Measurements from ENCODE around the gene CHMP1A. TPM values are rescaled to one million over a fixed set of nuclear protein-coding genes. Genes with fewer than 3 reads are reported as not detected.
"Not testable (repeated sequence)": the region's sequence is repeated elsewhere in the genome, so short reads cannot be mapped to it uniquely, and the experiment has no call there.

CHMP1A gene
- total RNA-seq, 1 experiment from 2014 or later: 59.7 TPM

DNA sequence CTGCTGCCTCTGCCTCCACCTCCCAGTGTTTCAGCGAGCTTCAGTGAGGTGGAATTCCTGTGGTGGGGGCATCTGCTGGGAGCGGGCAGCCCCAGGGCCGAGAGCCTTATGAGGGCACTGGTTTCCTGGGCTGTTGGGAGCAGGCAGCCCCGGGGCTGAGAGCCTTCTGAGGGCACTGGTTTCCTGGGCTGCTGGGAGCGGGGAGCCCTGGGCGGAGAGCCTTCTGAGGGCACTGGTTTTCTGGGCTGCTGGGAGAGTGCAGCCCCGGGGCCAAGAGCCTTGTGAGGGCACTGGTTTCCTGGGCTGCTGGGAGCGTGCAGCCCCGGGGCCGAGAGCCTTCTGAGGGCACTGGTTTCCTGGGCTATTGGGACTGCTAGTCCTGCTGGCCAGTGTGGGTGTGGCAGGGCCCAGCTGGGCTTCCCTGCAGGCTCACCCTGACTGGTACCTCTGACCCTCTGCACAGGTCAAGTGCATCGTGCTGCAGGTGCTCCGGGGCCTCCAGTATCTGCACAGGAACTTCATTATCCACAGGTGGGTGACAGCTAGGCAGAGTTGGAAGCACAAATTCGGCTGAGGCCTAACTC lies 34.6 kb upstream of the CHMP1A start:
- peaks cover 6% of the 10 kb centered on the region for H3K4me1 Mint-ChIP-seq (ENCODE audit: insufficient read depth, unreplicated experiment)
- no peak overlapping the region for H3K4me3 Mint-ChIP-seq (ENCODE audit: unreplicated experiment)
- intact Hi-C loops (cut with micrococcal nuclease): no loop called here
- peaks cover 60% of the 10 kb centered on the region for H3K36me3 Mint-ChIP-seq (ENCODE audit: insufficient read depth, unreplicated experiment)
- no peaks in the 10 kb centered on the region for H3K9me3 Mint-ChIP-seq (ENCODE audit: unreplicated experiment)
- TF ChIP-seq, protein P1, sequence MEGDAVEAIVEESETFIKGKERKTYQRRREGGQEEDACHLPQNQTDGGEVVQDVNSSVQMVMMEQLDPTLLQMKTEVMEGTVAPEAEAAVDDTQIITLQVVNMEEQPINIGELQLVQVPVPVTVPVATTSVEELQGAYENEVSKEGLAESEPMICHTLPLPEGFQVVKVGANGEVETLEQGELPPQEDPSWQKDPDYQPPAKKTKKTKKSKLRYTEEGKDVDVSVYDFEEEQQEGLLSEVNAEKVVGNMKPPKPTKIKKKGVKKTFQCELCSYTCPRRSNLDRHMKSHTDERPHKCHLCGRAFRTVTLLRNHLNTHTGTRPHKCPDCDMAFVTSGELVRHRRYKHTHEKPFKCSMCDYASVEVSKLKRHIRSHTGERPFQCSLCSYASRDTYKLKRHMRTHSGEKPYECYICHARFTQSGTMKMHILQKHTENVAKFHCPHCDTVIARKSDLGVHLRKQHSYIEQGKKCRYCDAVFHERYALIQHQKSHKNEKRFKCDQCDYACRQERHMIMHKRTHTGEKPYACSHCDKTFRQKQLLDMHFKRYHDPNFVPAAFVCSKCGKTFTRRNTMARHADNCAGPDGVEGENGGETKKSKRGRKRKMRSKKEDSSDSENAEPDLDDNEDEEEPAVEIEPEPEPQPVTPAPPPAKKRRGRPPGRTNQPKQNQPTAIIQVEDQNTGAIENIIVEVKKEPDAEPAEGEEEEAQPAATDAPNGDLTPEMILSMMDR (IDR thresholded peaks at IDR 0.05; ENCODE audit: unreplicated experiment): no peak
- BruUV-seq (replicated peaks): no TSS peak
- DNase-seq (ENCODE audit: unreplicated experiment): no peak
- no peak overlapping the region for H3K27ac Mint-ChIP-seq (ENCODE audit: low read depth, unreplicated experiment)
- CTCF ChIA-PET: interaction anchor here (0.6 to 0.7 kb wide), 2 partner anchors 21 to 42 kb away, joined by 3 read pairs; no protein-coding TSS in a partner anchor
- no peaks in the 10 kb centered on the region for H3K27me3 Mint-ChIP-seq (ENCODE audit: insufficient read depth, unreplicated experiment)
- POLR2A ChIA-PET: interaction anchor here (0.6 kb wide), 1 partner anchor 126 kb away, joined by 3 read pairs; no protein-coding TSS in a partner anchor

DNA sequence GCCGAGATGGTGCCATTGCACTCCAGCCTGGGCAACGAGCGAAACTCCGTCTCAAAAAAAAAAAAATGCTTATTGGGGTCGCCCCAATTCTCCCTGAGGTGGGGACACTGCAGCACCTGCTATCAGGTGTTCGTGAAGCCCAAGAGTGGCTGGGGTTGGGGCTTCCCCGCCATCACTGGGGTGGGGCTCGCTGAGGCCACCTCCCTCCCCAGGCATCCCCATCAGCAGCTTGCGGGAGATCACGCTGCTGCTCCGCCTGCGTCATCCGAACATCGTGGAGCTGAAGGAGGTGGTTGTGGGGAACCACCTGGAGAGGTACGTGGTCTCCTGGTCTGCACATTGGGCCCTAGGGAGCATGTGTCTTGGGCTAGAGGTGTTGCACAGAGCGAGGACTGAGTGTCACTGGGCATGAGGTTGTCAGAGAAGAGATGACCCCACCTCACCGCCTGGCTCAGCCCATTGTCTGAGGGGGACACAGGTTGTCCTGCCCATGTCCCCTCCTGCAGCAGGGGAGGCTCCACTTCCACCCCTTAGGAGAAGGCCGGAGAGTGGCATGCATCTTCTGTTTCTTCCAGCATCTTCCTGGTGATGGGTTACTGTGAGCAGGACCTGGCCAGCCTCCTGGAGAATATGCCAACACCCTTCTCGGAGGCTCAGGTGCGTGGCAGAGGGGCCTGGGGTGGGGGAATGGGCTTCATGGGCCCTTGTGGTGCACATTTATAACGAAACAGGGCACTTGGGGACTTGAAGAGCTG lies 33.9 kb upstream of the CHMP1A start:
- Mint-ChIP-seq H3K36me3 (ENCODE audit: insufficient read depth, unreplicated experiment) (peaks cover 60% of the 10 kb centered on the region), H3K9me3 (ENCODE audit: unreplicated experiment) (no peaks in the 10 kb centered on the region), H3K27me3 (ENCODE audit: insufficient read depth, unreplicated experiment) (no peaks in the 10 kb centered on the region), H3K4me1 (ENCODE audit: insufficient read depth, unreplicated experiment) (peaks cover 6% of the 10 kb centered on the region), H3K27ac (ENCODE audit: low read depth, unreplicated experiment) (no peak overlapping the region), H3K4me3 (ENCODE audit: unreplicated experiment) (no peak overlapping the region)
- no peak for DNase-seq (ENCODE audit: unreplicated experiment)
- intact Hi-C loops (cut with micrococcal nuclease): no loop called here
- no TSS peak for BruUV-seq (replicated peaks)
- TF ChIP-seq, protein P1 (IDR thresholded peaks at IDR 0.05; ENCODE audit: unreplicated experiment): no peak
- POLR2A ChIA-PET: interaction anchor here (0.7 kb wide), 1 partner anchor 10 kb away, joined by 4 read pairs; no protein-coding TSS in a partner anchor
- CTCF ChIA-PET: no interaction called here

DNA sequence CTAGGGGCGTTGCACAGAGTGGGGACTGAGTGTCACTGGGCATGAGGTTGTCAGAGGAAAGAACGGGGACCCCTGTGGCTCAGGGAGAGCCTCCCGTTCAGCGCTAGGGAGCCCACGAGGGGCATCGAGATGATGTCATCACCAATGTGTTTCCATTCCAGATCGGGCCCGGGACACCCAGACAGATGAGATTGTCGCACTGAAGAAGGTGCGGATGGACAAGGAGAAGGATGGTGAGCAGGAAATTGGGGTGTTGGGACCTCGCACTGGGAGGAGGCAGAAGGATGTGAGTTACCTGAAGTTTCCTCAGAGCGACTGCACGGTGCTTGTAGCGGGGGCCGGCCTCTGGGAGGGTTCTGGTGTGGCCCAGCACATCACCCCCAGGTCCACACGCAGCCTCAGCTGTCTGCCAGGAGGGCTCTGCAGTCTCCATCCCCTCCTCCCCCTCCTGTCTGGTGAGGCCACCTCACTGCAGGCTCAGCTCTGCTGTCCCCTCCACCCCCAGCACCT lies 32.9 kb upstream of the CHMP1A start:
- ChIA-PET POLR2A (interaction anchor here (0.7 kb wide), 1 partner anchor 11 kb away, joined by 4 read pairs; no protein-coding TSS in a partner anchor), CTCF (no interaction called here)
- Mint-ChIP-seq H3K36me3 (ENCODE audit: insufficient read depth, unreplicated experiment) (peaks cover 56% of the 10 kb centered on the region), H3K27me3 (ENCODE audit: insufficient read depth, unreplicated experiment) (no peaks in the 10 kb centered on the region), H3K9me3 (ENCODE audit: unreplicated experiment) (no peaks in the 10 kb centered on the region), H3K4me3 (ENCODE audit: unreplicated experiment) (no peak overlapping the region), H3K27ac (ENCODE audit: low read depth, unreplicated experiment) (no peak overlapping the region), H3K4me1 (ENCODE audit: insufficient read depth, unreplicated experiment) (peaks cover 6% of the 10 kb centered on the region)
- TF ChIP-seq, protein P1 (IDR thresholded peaks at IDR 0.05; ENCODE audit: unreplicated experiment): no peak
- intact Hi-C loops (cut with micrococcal nuclease): no loop called here
- no TSS peak for BruUV-seq (replicated peaks)
- no peak for DNase-seq (ENCODE audit: unreplicated experiment)

DNA sequence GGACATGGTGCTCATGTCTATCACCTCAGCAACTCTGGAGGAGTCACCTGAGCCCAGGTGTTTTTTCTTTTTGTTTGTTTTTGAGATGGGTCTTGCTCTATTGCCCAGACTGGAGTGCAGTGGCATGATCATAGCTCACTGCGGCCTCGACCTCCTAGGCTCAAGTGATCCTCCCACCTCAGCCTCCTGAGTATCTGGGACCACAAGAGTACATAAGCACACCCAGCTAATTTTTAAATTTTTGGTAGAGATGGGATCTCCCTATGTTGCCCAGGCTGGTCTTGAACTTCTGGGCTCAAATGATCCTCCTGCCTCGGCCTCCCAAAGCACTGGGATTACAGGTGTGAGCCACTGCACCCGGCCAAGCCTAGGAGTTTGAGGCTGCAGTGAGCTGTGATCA lies 32.1 kb upstream of the CHMP1A start:
- H3K4me3 Mint-ChIP-seq (ENCODE audit: unreplicated experiment); H3K27ac Mint-ChIP-seq (ENCODE audit: low read depth, unreplicated experiment); DNase-seq (ENCODE audit: unreplicated experiment); intact Hi-C loops (cut with micrococcal nuclease); H3K4me1 Mint-ChIP-seq (ENCODE audit: insufficient read depth, unreplicated experiment); H3K27me3 Mint-ChIP-seq (ENCODE audit: insufficient read depth, unreplicated experiment); H3K9me3 Mint-ChIP-seq (ENCODE audit: unreplicated experiment); BruUV-seq (replicated peaks): not testable (repeated sequence)
- POLR2A ChIA-PET: interaction anchor here (0.8 kb wide), 1 partner anchor 7 kb away, joined by 3 read pairs; no protein-coding TSS in a partner anchor
- peaks cover 48% of the 10 kb centered on the region for H3K36me3 Mint-ChIP-seq (ENCODE audit: insufficient read depth, unreplicated experiment)
- CTCF ChIA-PET: interaction anchor here (0.7 to 2.2 kb wide), 3 partner anchors 10 to 48 kb away, joined by 3 to 11 read pairs (median 3); no protein-coding TSS in a partner anchor

Measured in MCF 10A (cell line).